ENCODE results near the gene ZBTB3. TPM values are rescaled to one million over a fixed set of nuclear protein-coding genes. Genes with fewer than 3 reads are reported as not detected.

ZBTB3 gene
- total RNA-seq (2014; rRNA removed), result 2.2 and 3.3 TPM in 2 replicates
- percentile 67 among the genes with signal in this experiment for Bru-seq, nascent RNA
- BruChase-seq, experiment 1, labeled RNA remaining after a 6-hour chase, result percentile 56 among the genes with signal in this experiment
- percentile 77 among the genes with signal in this experiment for BruChase-seq, experiment 2, labeled RNA remaining after a 2-hour chase
- long read RNA-seq, partial matches to known transcripts, result 2 of 6 reads
- long read RNA-seq, other reads (novel, unspliced or antisense), result 1 of 6 reads

GRCh38 chr11:62753736-62754603 is at the start of gene ZBTB3:
ZBTB3 (minus strand) TSS chr11:62754160; CDS start chr11:62753664, 496 bp downstream.
- POLR2A ChIA-PET (ENCODE audit: unreplicated experiment), result interaction anchor here (0.5 to 1.5 kb wide), 19 partner anchors 8 to 927 kb away, joined by 3 to 21 read pairs (median 4); partner anchors contain the start of genes BSCL2, C11orf98, CSKMT and EEF1G
- peak; percentile 99 for DNase-seq
- H3K36me3 ChIP-seq (ENCODE audit: low read depth, low read length), result peaks cover 4% of the 10 kb centered on the region; the same call in 1 of the 2 replicates

GRCh38 chr11:62801071-62801470 is 47.1 kb upstream of the ZBTB3 start:
- no TSS peak for BruUV-seq (replicated peaks)
- Histone ChIP-seq H3F3A (ENCODE audit: low read length, unreplicated experiment) (no peaks in the 10 kb centered on the region), H3K27me3 (ENCODE audit: low read length) (no peaks in the 10 kb centered on the region), H3K9ac (ENCODE audit: low read length) (no peak overlapping the region), H3K79me2 (ENCODE audit: low read length) (peaks cover 29% of the 10 kb centered on the region), H2AFZ (ENCODE audit: low read length) (no peak overlapping the region), H3K9me2 (replicated peaks; ENCODE audit: low read length) (no peaks in the 10 kb centered on the region), H3K36me3 (ENCODE audit: low read depth, low read length) (peaks cover 66% of the 10 kb centered on the region), H3K9me3 (ENCODE audit: low read length) (no peaks in the 10 kb centered on the region), H3K4me3 (ENCODE audit: low read length) (no peak overlapping the region), H4K20me1 (ENCODE audit: low read length) (peaks cover 17% of the 10 kb centered on the region), H3K27ac (ENCODE audit: low read length) (no peak overlapping the region), H3K4me2 (ENCODE audit: low read length) (no peak overlapping the region), H3K4me1 (ENCODE audit: insufficient read depth, low read length) (peaks cover 11% of the 10 kb centered on the region)
- TF ChIP-seq CTCF (conservative IDR thresholded peaks at IDR 0.05; ENCODE audit: low read depth, low read length), result no peak
- no peak for TF ChIP-seq EZH2phosphoT487 (IDR thresholded peaks at IDR 0.05; ENCODE audit: borderline replicate concordance, low read length)
- no peak for TF ChIP-seq EZH2 (IDR thresholded peaks at IDR 0.05; ENCODE audit: low read length, unreplicated experiment)
- intact Hi-C loops (cut with micrococcal nuclease), result no loop called here
- DNase-seq, result no peak
- POLR2A ChIA-PET (ENCODE audit: unreplicated experiment), result no interaction called here
- CTCF ChIA-PET, result no interaction called here
- ATAC-seq, result no peak

More at GRCh38 chr11:62753736-62754603, at the start of gene ZBTB3:
- peak within 1 kb of the TSS; percentile 81 for H3K4me2 ChIP-seq (ENCODE audit: low read length)
- H3K27ac ChIP-seq (ENCODE audit: low read length), result peak within 1 kb of the TSS; percentile 73
- H3K4me1 ChIP-seq (ENCODE audit: insufficient read depth, low read length), result peaks cover 16% of the 10 kb centered on the region
- peak within 1 kb of the TSS; percentile 94 for H2AFZ ChIP-seq (ENCODE audit: low read length)
- no peaks in the 10 kb centered on the region for H3K9me2 ChIP-seq (replicated peaks; ENCODE audit: low read length)
- peaks cover 10% of the 10 kb centered on the region; the same call in 1 of the 2 replicates for H3K79me2 ChIP-seq (ENCODE audit: low read length)
- no peak for TF ChIP-seq EZH2phosphoT487 (IDR thresholded peaks at IDR 0.05; ENCODE audit: borderline replicate concordance, low read length)
- TF ChIP-seq EZH2 (IDR thresholded peaks at IDR 0.05; ENCODE audit: low read length, unreplicated experiment), result no peak
- no peak for TF ChIP-seq CTCF (conservative IDR thresholded peaks at IDR 0.05; ENCODE audit: low read depth, low read length)
- H3K9ac ChIP-seq (ENCODE audit: low read length), result peak within 1 kb of the TSS; percentile 87
- intact Hi-C loops (cut with micrococcal nuclease), result loop anchor here (1.0 kb wide), 1 partner anchor 26 kb away; the partner anchor contains the start of gene TTC9C
- H3K27me3 ChIP-seq (ENCODE audit: low read length), result no peaks in the 10 kb centered on the region
- CTCF ChIA-PET, result interaction anchor here (0.5 to 1.3 kb wide), 6 partner anchors 17 to 73 kb away, joined by 3 to 13 read pairs (median 3); partner anchors contain the start of genes TAF6L and TMEM179B
- no peaks in the 10 kb centered on the region for H3F3A ChIP-seq (ENCODE audit: low read length, unreplicated experiment)
- H4K20me1 ChIP-seq (ENCODE audit: low read length), result no peaks in the 10 kb centered on the region
- ATAC-seq, result peak; percentile 98
- H3K9me3 ChIP-seq (ENCODE audit: low read length), result no peaks in the 10 kb centered on the region
- peak within 1 kb of the TSS; percentile 87 for H3K4me3 ChIP-seq (ENCODE audit: low read length)
- no TSS peak for BruUV-seq (replicated peaks)
